HepG2 (cell line): ENCODE data around the gene MED12L. TPM values are rescaled to one million over a fixed set of nuclear protein-coding genes. Genes with fewer than 3 reads are reported as not detected.

ENCODE experiments used
- ATAC-seq: fragments of 200-7000 bp; cut with Tn5 transposase; 3 replicates; pipeline ENCODE4 v1.9.1; 2020; ENCODE audit warnings: mild to moderate bottlenecking, moderate library complexity
- BruUV-seq: library from RNA; stranded (reverse); fragments of 400-500 nt; replicated peaks from 2 replicates; lab custom pipeline; 2021; lab: Mats Ljungman, UMichigan
- CTCF ChIA-PET: fragments of 300-600 bp; formaldehyde crosslinking; extraction: SDS; loops from one replicate; lab custom pipeline; 2021; ENCODE audit warnings: low total read pairs, inconsistent platforms, low intra/inter-chr PET ratio; lab: Yijun Ruan, JAX
- POLR2A ChIA-PET: fragments of 350-600 bp; sonication (Branson Sonifier 250); formaldehyde crosslinking; loops from one replicate; lab custom pipeline; 2020; ENCODE audit warnings: antibody characterized with exemption, inconsistent platforms; lab: Yijun Ruan, JAX
- DNase-seq: peaks from one replicate; pipeline ENCODE4 v3.0.0-alpha.2; 2015; ENCODE audit warnings: low spot score
- FAIRE-seq: peaks from 3 replicates; lab custom pipeline; 2011; peaks lifted over from hg19 to GRCh38; lab: Jason Lieb, UNC
- H2AFZ ChIP-seq: one replicate; pipeline ENCODE4 v1.6.1; 2011; ENCODE audit warnings: low read length, inconsistent platforms
- H3K27ac ChIP-seq: fragments of 300-600 bp; 3 replicates; pipeline ENCODE4 v1.8.0; 2011; ENCODE audit warnings: mixed run types, mild to moderate bottlenecking, mixed read lengths, low read length, inconsistent platforms; ENCODE audit not compliant: insufficient read depth; ENCODE audit errors: extremely low read length
- H3K27me3 ChIP-seq, 2 experiments: fragments of 200-600 bp in 1 of 2; 2 replicates in 1 of 2; 3 replicates in 1 of 2; pipeline versions ENCODE4 v1.6.0 to v1.8.0; 2011; ENCODE audit warnings: low read length in 2 of 2, mild to moderate bottlenecking in 2 of 2, moderate library complexity in 2 of 2, inconsistent platforms in 1 of 2; ENCODE audit not compliant: insufficient read depth in 2 of 2, control insufficient read depth in 1 of 2
- H3K36me3 ChIP-seq, 2 experiments: fragments of 200-600 bp in 1 of 2; replicated peaks in 1 of 2; 2 replicates in 1 of 2; 3 replicates in 1 of 2; pipeline versions ENCODE4 v1.5.1 to v1.8.0; 2011; ENCODE audit warnings: low read length in 2 of 2, inconsistent platforms in 1 of 2; ENCODE audit not compliant: insufficient read depth in 2 of 2, control insufficient read depth in 1 of 2
- H3K4me1 ChIP-seq: 2 replicates; pipeline ENCODE4 v1.5.1; 2012; ENCODE audit warnings: low read length, inconsistent platforms; ENCODE audit not compliant: insufficient read depth
- H3K4me2 ChIP-seq: 2 replicates; pipeline ENCODE4 v1.6.0; 2011; ENCODE audit warnings: low read depth, low read length, inconsistent platforms
- H3K4me3 ChIP-seq, 3 experiments: fragments of 200-600 bp in 1 of 3; sonication (generic), shearing (Covaris generic) in 1 of 3; replicated peaks in 1 of 3; 2 replicates each; pipeline ENCODE4 v1.5.1; 2011 to 2016; ENCODE audit warnings: low read length in 3 of 3, inconsistent platforms in 2 of 3, low read depth in 2 of 3, mild to moderate bottlenecking in 2 of 3, control low read depth in 1 of 3, mixed read lengths in 1 of 3; ENCODE audit not compliant: insufficient read depth in 1 of 3
- H3K79me2 ChIP-seq: one replicate; pipeline ENCODE4 v1.6.1; 2011; ENCODE audit warnings: low read length, inconsistent platforms; ENCODE audit not compliant: insufficient read depth
- H3K9ac ChIP-seq: 2 replicates; pipeline ENCODE4 v1.6.0; 2011; ENCODE audit warnings: mild to moderate bottlenecking, low read depth, low read length, inconsistent platforms; ENCODE audit not compliant: insufficient read depth
- H3K9me3 ChIP-seq: 2 replicates; pipeline ENCODE4 v1.5.1; 2012; ENCODE audit warnings: mild to moderate bottlenecking, low read length
- H4K20me1 ChIP-seq: 2 replicates; pipeline ENCODE4 v1.6.0; 2011; ENCODE audit warnings: inconsistent platforms, mild to moderate bottlenecking, low read length, moderate library complexity; ENCODE audit not compliant: insufficient read depth
- ATF2 ChIP-seq: sonication (generic); formaldehyde crosslinking; IDR thresholded peaks from 2 replicates; pipeline ENCODE4 v1.4.0; 2020; ENCODE audit warnings: missing genetic modification reagents
- CAMTA2 ChIP-seq: sonication (generic); formaldehyde crosslinking; IDR thresholded peaks from 2 replicates; pipeline ENCODE4 v1.4.0; 2020; ENCODE audit warnings: mild to moderate bottlenecking, missing genetic modification reagents, borderline replicate concordance
- HNF4A ChIP-seq: sonication (generic); formaldehyde crosslinking; IDR thresholded peaks from 2 replicates; pipeline ENCODE4 v1.4.0; 2020; ENCODE audit warnings: missing genetic modification reagents
- MEF2D ChIP-seq: sonication (generic); formaldehyde crosslinking; IDR thresholded peaks from 2 replicates; pipeline ENCODE4 v1.5.1; 2020; ENCODE audit warnings: mild to moderate bottlenecking, missing genetic modification reagents
- RFX3 ChIP-seq: IDR thresholded peaks from 2 replicates; pipeline ENCODE4 v1.6.1; 2016; ENCODE audit warnings: missing biosample characterization, missing genetic modification reagents
- RORA ChIP-seq: sonication (generic); formaldehyde crosslinking; IDR thresholded peaks from 2 replicates; pipeline ENCODE4 v1.5.0; 2020; ENCODE audit warnings: mild to moderate bottlenecking, missing genetic modification reagents, moderate library complexity
- ZNF225 ChIP-seq: sonication (generic); formaldehyde crosslinking; IDR thresholded peaks from 2 replicates; pipeline ENCODE4 v1.4.0; 2020; ENCODE audit warnings: mild to moderate bottlenecking, missing genetic modification reagents
- ZNF549 ChIP-seq: sonication (generic); formaldehyde crosslinking; IDR thresholded peaks from 2 replicates; pipeline ENCODE4 v1.5.0; 2020; ENCODE audit warnings: missing genetic modification reagents
- ZNF577 ChIP-seq: sonication (generic); formaldehyde crosslinking; IDR thresholded peaks from 2 replicates; pipeline ENCODE4 v1.4.0; 2020; ENCODE audit warnings: mild to moderate bottlenecking, low read depth, missing genetic modification reagents, borderline replicate concordance
- WGBS: methylation state at CpG from one replicate; pipeline ENCODE4 v1.1.6; 2017; ENCODE audit warnings: low lambda C conversion rate; 5-methylcytosine and 5-hydroxymethylcytosine counted together
- in situ Hi-C: cut with HindIII; loops from 2 replicates; pipeline ENCODE4 v1.10.0; 2017; ENCODE audit warnings: low pct_unique_long_range_greater_than_20kb; ENCODE audit not compliant: extremely low pct_ligation_motif_present
- intact Hi-C: fragments of 100-400 bp; cut with micrococcal nuclease; formaldehyde crosslinking; loops from one replicate; pipeline ENCODE4 v1.10.0; 2022; ENCODE audit not compliant: unreplicated experiment
- polyA plus RNA-seq, 8 experiments: library from polyadenylated mRNA; depleted of rRNA in 3 of 8; stranded (reverse) in 7 of 8; unstranded in 1 of 8; fragments of >200 nt; fragmentation: Illumina TruSeq in 4 of 8; extraction: Trizol in 4 of 8; gene quantifications; 2 replicates each; pipeline versions ENCODE4 v1.2.1 to v1.2.3, GENCODE V29; 2011 to 2016; ENCODE audit warnings: low read depth in 4 of 8, missing spikeins in 1 of 8, mixed read lengths in 1 of 8; ENCODE audit not compliant: insufficient read depth in 1 of 8
- total RNA-seq, 5 experiments: library from RNA; depleted of rRNA; stranded (reverse); fragments of >200 nt; fragmentation: Illumina TruSeq; extraction: Trizol; gene quantifications; 2 replicates each; pipeline ENCODE4 v1.2.3, GENCODE V29; 2016; ENCODE audit warnings: low read depth in 1 of 5
- TF ChIP-seq, protein P1 (sequence below): IDR thresholded peaks from 2 replicates; pipeline ENCODE4 v1.6.1; 2016; ENCODE audit warnings: control low read depth

The MED12L gene
- total and polyA plus RNA-seq, 2 of the 13 experiments (the other 11 are each of a cell fraction or from before 2014, with no cell fraction given) = 0.07 to 0.64 TPM

DNA sequence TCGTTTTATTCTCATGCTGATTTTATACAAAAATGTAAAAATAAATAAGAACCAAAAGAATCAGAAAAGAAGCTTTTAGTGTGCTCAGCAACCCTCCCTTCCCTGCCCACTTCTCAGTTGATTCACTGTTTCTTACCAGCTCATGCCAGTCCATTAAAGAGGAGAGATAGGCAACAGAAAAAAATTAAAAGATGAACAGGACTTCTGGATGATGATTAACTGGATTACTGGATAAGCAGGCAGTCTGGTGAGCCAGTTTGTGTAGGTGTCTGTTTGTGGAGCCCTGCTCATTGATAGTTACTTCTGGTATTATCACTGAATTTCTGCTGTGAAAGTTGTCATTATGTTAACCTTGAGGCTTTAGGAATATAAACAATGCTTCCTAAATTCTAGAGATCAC lies 132.7 kb downstream of the MED12L start:
- ChIA-PET CTCF (no interaction called here), POLR2A (no interaction called here)
- no peaks in the 10 kb centered on the region for H3K27me3 ChIP-seq
- H3K79me2 ChIP-seq = no peaks in the 10 kb centered on the region
- H3K4me1 ChIP-seq = peaks cover 7% of the 10 kb centered on the region; the same call in 1 of the 2 replicates
- DNase-seq = no peak
- H3K9ac ChIP-seq = no peak overlapping the region
- BruUV-seq = no TSS peak
- H3K27ac ChIP-seq = no peak overlapping the region
- no peak overlapping the region for H3K4me2 ChIP-seq
- H2AFZ ChIP-seq = no peak overlapping the region
- intact Hi-C loops = no loop called here
- no peak overlapping the region for H3K4me3 ChIP-seq
- TF ChIP-seq HNF4A = no peak
- TF ChIP-seq, protein P1, sequence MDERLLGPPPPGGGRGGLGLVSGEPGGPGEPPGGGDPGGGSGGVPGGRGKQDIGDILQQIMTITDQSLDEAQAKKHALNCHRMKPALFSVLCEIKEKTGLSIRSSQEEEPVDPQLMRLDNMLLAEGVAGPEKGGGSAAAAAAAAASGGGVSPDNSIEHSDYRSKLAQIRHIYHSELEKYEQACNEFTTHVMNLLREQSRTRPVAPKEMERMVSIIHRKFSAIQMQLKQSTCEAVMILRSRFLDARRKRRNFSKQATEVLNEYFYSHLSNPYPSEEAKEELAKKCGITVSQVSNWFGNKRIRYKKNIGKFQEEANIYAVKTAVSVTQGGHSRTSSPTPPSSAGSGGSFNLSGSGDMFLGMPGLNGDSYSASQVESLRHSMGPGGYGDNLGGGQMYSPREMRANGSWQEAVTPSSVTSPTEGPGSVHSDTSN (CRISPR knock-in tag) = no peak
- no peak for TF ChIP-seq ZNF549 (CRISPR knock-in tag)
- no peak for TF ChIP-seq MEF2D (CRISPR knock-in tag)
- no peak for TF ChIP-seq ZNF225
- no peak for TF ChIP-seq RFX3
- no peak for TF ChIP-seq RORA
- TF ChIP-seq ATF2 (CRISPR knock-in tag) = no peak
- no peak for TF ChIP-seq ZNF577 (CRISPR knock-in tag)
- no peak for TF ChIP-seq CAMTA2 (CRISPR knock-in tag)
- ATAC-seq = no peak
- WGBS = 17% methylated on average over 1 of the region's 1 CpG
- in situ Hi-C loops = loop anchor here (25.0 kb wide), 1 partner anchor 569 kb away; no protein-coding TSS in a partner anchor
- H3K36me3 ChIP-seq = no peaks in the 10 kb centered on the region
- H4K20me1 ChIP-seq = no peaks in the 10 kb centered on the region
- FAIRE-seq = no peak
- H3K9me3 ChIP-seq = peaks cover 6% of the 10 kb centered on the region; the same call in 1 of the 2 replicates
